Testis (tissue), 2 donors: ENCODE results near the gene SNTG2.

Source experiments
- CTCF ChIP-seq, 3 experiments: fragments of 450-650 bp in 2 of 3; fragments of 200-600 bp in 1 of 3; sonication (generic) in 1 of 3; IDR thresholded peaks; one replicate each; pipeline ENCODE4 v1.5.1; 2016 to 2019; ENCODE audit warnings: antibody characterized with exemption in 3 of 3, mild to moderate bottlenecking in 2 of 3, moderate library complexity in 1 of 3
- POLR2A ChIP-seq: fragments of 450-650 bp; IDR thresholded peaks from one replicate; pipeline ENCODE4 v1.6.1; 2017; ENCODE audit warnings: antibody characterized with exemption, mild to moderate bottlenecking, moderate library complexity

GRCh38 chr2:904246-905024 lies 46.2 kb upstream of the SNTG2 start:
- TF ChIP-seq POLR2A (no peak), CTCF (IDR thresholded peaks at IDR 0.05) (no peak)
